HG03139 (cell line): Measurements from ENCODE around the gene DMRT1.
"Not testable (repeated sequence)": the region's sequence is repeated elsewhere in the genome, so short reads cannot be mapped to it uniquely, and the experiment has no call there.

ENCODE experiments used
- ATAC-seq: cut with Tn5 transposase; IDR thresholded peaks from one replicate; pipeline ENCODE4 v1.9.1; 2021; ENCODE audit not compliant: unreplicated experiment

DMRT1 gene

DNA sequence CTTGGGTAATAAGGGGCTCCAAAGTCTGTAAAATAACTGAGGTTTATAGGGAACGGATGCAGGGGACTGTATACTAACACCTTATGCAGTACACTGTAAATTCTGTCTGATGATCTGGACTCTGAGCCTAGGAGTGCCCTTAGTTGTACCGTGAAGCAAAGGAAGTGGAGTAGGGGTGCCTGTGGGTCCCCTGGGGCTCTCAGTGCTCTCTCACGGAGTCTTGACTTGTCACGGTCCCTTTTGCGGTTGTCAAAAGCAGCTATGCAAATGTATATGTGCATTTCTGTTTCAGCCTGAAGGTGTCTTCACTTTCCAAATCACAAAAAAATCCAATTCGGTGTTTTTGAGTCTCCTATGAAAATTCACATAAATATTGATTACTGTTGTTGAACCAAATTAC, 17.8 kb downstream of the DMRT1 start:
- peak; percentile 100 for ATAC-seq

DNA sequence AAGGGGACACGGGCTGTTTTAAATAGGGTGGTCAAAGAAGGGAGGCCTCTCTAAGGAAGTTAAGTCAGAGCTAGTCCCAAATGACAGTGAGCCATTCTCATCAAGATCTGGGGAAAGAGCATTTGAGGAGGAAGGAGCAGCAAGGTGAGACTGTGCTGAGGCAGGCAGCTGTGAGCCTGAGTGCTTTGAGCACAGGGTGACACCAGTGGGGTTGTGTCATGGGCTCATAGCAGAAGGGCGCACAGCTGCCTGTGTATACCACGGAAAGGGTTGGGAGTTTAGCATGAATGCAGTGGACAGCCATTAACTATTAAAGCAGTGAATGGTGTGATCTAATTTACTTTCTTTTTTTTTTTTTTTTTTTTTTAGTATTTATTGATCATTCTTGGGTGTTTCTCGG, 19.2 kb downstream of the DMRT1 start:
- no peak for ATAC-seq

GRCh38 chr9:861525-861924, 20.0 kb downstream of the DMRT1 start:
- ATAC-seq: not testable (repeated sequence)

- ATAC-seq: no peak
These were observed 33.8 kb downstream of the DMRT1 start for GRCh38 chr9:875119-875962.

DNA sequence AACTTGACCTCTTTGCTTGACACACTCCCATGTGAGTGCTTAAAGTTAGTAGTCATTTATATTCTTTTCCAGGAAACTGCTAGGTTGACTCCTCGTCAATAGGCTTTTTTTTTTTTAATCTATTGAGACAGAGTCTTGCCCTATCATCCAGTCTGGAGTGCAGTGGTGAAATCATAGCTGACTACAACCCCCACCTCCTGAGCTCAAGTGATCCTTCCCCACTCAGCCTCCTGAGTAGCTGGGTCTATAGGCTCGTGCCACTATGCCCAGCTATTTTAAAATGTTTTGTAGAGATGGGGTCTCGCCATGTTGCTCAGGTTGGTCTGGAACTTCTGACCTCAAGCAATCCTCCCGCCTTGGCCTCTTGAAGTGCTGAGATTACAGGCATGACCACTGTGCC, 34.9 kb downstream of the DMRT1 start:
- no peak for ATAC-seq

DNA sequence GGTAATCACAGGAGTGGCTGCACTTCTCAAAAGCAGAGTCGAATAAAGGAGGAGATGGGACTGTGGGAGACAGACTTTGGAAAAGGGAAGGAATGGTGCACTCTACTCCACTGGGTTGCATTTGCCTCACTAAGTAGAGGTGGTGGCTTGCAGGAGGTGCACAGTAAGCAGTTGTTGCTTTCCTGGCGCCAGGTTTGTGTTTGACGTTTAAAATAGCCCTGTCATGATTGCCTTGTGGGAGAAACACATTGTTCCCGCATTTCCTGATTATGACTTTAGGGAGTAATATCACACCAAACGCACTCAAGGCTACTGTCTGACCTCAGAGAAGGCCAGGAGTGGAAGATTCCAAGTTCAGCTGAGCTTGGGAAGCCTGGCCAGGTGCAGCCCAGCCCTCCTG, 36.7 kb downstream of the DMRT1 start:
- ATAC-seq: no peak

GRCh38 chr9:880725-881124, 39.2 kb downstream of the DMRT1 start:
- no peak for ATAC-seq

DNA sequence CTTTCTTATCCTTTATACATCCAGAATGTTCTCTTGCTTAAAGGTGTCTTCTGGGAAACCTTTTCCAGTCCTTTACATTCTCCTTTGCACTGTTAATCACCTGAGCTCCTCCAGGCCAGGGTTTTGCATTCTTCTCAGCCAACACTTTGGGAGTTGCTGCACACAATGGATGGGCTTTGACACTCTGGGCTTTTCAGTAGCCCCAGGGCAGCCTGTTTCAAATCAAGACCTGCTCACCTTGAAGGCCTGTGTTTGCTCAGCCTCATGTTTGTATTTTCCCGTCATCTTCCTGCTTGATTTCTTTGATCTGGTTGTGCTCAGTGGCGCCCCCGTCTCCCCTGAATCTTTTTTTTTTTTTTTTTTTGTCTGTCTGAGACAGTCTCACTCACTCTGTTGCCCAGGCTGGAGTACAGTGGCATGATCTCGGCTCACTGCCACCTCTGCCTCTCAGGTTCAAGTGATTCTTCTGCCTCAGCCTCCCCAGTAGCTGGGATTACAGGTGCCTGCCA, 41.0 kb downstream of the DMRT1 start:
- ATAC-seq: no peak

DNA sequence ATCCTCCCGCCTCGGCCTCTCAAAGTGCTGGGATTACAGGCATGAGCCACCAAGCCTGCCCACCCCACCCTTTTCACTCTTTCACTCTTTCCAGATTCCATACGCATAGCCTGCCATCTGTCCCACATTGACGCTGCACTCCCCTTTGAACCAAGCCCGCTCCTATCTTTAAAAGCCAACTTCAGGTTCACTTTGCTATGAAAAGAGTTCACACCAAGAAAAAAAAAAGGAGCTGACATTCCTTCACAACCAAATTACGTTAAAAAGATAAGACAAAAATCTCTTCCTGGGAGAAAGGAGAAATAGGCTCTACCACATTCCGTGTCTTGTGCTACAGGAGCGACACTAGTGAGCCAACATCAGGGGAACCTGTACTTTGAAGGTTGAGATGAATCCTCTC, 41.5 kb downstream of the DMRT1 start:
- no peak for ATAC-seq

GRCh38 chr9:886886-887285, 45.4 kb downstream of the DMRT1 start:
- ATAC-seq: no peak

GRCh38 chr9:892123-892522, 50.6 kb downstream of the DMRT1 start:
- no peak for ATAC-seq

GRCh38 chr9:893115-893514, 51.6 kb downstream of the DMRT1 start:
- no peak for ATAC-seq

- ATAC-seq: peak; percentile 99
These were observed 52.4 kb downstream of the DMRT1 start for GRCh38 chr9:893843-894420.

GRCh38 chr9:899440-900184, 58.1 kb downstream of the DMRT1 start:
- ATAC-seq: no peak

- ATAC-seq: no peak
These were observed 62.4 kb downstream of the DMRT1 start for GRCh38 chr9:903886-904285.

DNA sequence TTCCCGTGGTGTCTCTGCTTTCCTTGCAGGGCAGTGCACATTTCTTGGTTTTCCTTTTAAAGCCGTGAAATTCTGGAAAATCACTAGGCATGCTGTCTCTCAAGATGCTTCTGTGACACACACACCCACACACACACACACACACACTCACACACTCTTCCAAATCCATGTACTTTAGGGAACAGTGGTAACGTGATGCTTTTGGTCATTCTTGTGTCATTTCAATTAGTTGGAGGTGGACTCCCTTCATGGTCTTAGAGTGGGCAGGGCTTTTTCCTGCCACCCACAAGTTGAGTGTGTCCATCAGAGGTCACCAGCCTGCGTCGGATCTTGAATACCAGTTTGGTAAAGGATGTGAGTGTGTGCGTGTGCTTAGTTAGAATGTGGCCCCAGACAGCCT, 64.4 kb downstream of the DMRT1 start:
- no peak for ATAC-seq

DNA sequence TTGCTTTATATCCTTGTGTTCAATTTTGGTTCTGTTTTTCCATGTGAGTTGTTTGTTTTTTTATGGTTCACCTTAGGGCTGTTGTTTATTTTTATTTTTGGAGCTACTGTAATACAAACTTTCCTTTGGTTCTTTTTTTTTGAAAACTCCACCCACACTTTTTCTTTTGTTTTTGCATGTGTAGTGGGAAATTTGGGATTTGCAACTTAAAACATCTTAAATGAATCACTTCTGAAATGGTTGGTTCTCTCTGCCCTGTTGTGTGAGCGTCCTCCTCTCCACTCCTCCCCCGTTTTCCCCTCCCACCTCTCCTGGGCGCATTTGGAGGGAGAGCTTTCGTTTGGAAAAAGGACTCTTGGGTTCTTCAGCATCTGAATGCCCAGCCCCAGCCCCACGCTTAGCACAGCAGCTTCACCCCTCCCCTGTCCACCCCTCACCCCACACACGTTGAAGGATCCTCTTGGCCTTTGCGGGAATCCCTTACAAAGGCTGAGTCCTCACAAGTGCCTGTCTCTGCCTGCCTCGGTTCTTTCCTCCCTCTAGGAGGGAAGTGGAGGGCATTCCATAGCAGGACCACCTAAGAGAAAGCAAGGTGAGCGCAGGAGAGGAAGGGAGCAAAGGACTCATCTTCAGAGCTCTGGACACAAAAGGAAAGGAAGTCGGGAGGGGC, 67.2 kb downstream of the DMRT1 start:
- no peak for ATAC-seq

DNA sequence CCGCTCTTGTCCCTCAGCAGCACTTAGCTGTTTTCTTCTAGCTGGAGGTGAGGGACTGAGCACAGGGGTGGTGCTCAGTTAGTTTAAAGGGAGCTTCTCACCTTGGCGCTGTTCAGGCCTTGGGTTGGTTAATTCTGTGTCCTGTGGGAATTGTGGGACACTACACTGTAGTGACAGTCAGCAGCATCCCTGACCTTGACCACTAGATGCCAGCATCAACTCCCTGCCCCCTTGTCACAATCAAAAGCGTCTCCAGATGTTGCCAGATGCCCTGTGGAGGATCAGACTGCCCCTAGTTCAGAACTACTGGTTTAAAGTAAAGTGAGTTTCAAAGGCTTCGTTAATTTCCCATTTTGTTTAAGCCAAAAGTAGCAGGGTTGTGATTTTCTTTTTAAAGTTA, 69.5 kb downstream of the DMRT1 start:
- ATAC-seq: no peak

DNA sequence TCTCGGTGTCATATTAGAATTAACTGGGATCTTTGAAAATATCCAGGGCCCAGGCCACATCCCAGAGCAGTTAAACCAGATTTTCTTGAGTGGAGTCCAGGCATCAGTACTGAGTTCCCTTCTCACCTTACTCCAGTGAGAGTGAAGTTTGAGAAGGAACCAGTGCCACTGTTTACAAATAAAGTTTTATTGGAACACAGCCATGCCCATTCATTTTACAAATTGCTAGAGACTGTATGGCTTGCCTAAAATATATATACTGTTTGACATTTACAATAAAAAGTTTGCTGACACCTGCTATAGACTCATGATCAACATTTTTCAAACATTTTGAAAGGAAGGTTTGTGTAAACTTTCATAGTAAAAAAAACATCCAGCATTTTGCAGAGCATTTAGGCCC, 71.3 kb downstream of the DMRT1 start:
- no peak for ATAC-seq

- ATAC-seq: not testable (repeated sequence)
These were observed 72.0 kb downstream of the DMRT1 start for GRCh38 chr9:913526-913925.

DNA sequence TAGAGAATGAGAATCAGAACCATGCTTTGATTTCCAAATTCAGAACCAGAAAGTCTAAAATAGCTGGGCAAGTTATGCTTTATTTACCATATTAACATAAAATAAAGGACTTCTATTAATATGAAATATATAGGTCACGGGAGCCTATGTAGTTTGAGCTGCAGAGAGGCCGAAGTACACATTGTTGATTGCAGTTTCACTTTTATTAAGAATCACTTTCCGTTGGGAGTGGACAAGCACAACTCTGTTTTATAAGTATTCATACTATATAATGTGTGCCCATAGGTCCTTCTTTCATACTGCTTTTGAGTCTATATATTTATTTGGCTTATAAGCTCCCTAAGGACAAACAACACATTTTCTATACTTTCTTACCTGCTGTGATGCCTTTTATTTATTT, 76.2 kb downstream of the DMRT1 start:
- ATAC-seq: no peak
